HG03025 (cell line): ENCODE data around the gene DNAI4.
"Not testable (repeated sequence)": the region's sequence is repeated elsewhere in the genome, so short reads cannot be mapped to it uniquely, and the experiment has no call there.

Experiments used
- ATAC-seq: cut with Tn5 transposase; IDR thresholded peaks from one replicate; pipeline ENCODE4 v1.9.1; 2021; ENCODE audit warnings: mild to moderate bottlenecking, moderate library complexity; ENCODE audit not compliant: unreplicated experiment, low FRiP score

The DNAI4 gene

DNA sequence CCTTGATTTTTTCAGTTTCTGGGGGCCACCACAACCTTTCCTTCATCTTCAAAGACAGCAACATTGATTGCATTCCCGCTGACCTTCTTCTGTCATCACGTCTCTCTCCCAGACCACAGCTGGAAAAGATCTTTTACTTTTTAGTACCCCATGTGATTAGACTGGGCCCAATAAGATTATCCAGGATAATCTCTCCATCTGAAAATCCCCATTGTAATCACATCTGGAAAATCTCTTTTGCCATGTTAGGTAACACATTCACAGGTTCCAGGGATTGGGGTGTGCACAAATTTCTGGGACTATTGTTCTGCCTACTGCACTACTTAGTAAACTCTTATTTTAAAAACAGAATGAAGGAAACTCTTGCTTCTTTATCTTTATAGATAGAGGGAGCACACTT lies 76.5 kb downstream of the DNAI4 start:
- ATAC-seq: no peak

GRCh38 chr1:66840929-66841328 lies 83.7 kb downstream of the DNAI4 start:
- ATAC-seq: no peak

DNA sequence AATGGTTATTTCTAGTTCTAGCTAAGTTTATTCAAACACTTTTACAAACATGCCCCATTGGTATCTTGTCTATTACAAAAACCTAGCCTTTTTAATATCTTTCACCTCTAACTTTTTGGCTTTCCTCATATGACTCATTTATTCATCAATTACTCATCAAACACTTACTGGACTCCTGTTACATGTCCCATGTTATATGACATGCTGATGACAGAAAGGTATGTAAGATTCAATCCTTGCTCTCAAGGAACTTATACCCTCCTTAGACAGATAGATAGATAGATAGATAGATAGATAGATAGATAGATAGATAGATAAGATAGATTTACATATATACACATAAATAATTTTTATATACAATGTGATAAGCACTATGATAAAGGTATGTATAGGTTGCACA lies 89.7 kb downstream of the DNAI4 start:
- no peak for ATAC-seq

DNA sequence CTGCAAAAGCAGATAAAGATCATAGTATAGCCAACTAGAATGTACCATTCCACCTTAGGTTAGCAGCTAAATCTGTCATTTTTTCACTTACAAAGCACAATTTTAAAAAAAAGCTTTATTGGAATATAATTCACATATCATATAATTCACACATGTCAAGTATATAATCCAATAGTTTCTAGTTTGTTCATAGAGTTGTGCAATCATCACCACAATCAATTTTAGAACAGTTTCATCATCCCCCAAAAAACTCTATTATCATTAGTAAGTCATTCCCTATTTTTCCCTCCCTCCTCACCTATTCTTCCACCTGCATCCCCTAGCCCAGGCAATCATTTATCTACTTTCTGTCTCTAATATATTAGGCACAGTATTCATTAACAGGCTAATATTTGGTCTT lies 91.5 kb downstream of the DNAI4 start:
- no peak for ATAC-seq

- no peak for ATAC-seq
Observed at GRCh38 chr1:66831529-66832239, 93.0 kb downstream of the DNAI4 start.

- no peak for ATAC-seq
Observed at GRCh38 chr1:66824771-66825170, 99.9 kb downstream of the DNAI4 start.

GRCh38 chr1:66809736-66810326 lies 114.8 kb downstream of the DNAI4 start:
- ATAC-seq: no peak

DNA sequence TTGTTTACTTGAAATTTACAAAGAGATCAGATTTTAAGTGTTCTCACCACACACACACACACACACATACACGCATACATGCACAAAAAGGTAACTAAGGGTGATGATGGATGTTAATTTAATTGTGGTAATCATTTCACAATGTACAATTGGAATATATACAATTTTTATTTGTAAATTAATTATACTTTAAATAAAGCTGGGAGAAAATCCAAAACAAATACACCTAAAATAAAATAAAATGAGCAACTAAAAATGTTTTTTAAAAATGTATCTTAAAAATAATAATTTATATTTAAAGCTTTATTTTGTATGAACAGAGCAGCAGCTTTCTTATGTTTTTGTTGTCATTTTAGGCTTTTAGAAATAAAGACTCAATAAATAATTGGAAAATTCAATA lies 115.4 kb downstream of the DNAI4 start:
- no peak for ATAC-seq

DNA sequence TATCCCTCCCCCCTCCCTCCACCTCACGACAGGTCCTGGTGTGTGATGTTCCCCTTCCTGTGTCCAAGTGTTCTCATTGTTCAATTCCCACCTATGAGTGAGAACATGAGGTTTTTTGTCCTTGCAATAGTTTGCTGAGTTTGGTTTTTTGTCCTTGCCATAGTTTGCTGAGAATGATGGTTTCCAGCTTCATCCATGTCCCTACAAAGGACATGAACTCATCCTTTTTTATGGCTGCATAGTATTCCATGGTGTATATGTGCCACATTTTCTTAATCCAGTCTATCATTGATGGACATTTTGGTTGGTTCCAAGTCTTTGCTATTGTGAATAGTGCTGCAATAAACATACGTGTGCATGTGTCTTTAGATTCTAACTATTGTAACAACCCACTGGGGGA lies 128.8 kb downstream of the DNAI4 start:
- not testable (repeated sequence) for ATAC-seq

- no peak for ATAC-seq
Observed at GRCh38 chr1:66791621-66792610, 132.7 kb downstream of the DNAI4 start.

DNA sequence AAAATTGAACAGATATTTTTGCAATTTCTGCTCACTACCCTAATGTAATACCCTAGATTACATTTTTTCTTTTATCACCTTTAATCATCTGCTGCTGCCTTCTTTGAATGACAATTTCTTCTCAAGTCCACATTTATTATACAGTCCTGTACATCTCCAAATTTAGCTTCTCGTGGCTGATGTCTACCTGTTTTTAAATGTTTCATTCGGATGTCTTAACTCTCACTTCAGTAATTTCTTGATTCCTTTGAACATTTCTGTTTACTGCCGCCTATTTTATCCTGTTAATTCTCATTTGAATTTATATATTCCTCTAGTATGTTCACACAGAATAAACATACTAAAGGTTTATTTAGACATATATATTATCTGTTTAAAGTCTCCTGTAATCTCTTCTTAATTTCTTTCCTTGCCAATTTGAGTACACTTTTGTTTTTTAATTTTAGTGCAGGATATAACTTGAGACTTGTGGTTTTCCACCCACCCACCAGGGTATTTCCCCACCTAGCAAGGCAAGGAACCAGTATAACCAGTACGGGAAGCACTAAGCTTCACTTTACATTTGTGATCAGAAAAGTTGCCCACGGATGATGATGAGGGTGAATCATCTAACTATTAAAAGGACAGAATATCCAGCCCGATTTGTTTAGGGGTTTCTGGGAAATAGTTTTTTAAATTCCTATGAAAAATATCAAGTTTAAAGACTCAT lies 136.3 kb downstream of the DNAI4 start:
- ATAC-seq: peak; percentile 63

GRCh38 chr1:66787641-66788040 lies 137.0 kb downstream of the DNAI4 start:
- no peak for ATAC-seq

GRCh38 chr1:66785800-66786199 lies 138.9 kb downstream of the DNAI4 start:
- not testable (repeated sequence) for ATAC-seq

DNA sequence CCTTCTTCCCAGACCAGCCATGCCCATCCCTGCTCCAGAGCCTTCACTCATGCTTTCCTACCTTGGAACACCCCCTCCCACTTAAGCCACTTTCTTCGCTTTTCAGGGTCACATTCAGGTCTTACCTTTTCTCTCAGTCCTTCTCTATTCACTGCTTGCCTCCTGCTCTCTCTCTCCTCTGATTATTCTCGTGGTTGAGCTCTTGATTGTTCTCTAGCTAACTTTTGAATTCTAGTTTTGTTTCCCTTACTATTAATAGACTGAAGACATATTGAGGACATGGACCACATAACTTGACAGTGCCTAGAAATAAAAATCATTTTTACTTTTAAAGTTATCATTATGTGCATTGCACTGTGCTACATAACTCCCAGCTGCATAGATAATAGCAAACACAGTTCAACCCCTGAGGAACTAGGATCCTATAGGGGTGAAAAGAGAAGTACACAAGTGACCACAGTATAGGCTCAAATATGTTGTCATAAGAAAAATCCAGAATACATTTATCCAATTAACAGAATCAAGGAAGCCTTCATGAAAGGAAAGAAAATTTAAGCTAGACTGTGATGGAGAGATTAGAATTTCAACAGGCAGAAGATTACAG lies 145.1 kb downstream of the DNAI4 start:
- no peak for ATAC-seq

DNA sequence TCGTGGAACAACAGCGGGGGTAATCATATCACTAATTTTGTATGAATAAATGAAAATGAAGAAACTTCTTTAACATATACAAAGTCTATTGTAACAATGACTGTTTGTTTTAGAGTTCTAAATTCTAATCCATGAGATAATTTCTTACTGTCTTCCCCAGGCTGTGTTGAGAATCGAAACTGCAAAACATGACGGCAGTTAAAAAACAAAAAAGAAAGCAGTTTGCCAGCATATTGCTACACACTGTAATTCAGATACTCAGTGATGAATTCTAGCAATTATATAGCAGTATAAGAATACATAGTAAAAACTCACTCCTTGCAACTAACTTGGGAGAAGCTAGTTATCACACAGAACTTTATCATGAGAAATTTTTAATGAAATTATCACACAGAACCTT lies 145.7 kb downstream of the DNAI4 start:
- ATAC-seq: no peak

- ATAC-seq: no peak
Observed at GRCh38 chr1:66778266-66778665, 146.4 kb downstream of the DNAI4 start.

DNA sequence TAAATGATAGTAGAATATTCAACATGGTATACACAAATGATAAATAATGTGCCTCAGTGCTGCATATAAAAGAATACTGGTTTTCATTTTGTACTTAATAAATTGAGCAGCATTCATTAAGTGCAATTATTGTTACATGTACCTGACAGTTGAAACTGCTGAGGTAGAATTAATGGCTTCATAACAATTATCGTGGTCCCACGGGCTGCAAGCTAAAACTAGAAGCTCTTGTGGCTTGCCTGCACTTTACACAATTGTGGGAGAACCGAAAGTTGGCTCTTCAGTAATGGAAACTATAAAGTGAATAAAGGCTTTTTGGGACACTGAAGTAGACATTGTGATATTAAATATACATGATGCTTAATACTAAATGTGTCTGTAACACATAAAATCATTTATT lies 146.8 kb downstream of the DNAI4 start:
- no peak for ATAC-seq

- ATAC-seq: no peak
Observed at GRCh38 chr1:66775646-66776045, 149.0 kb downstream of the DNAI4 start.

- ATAC-seq: no peak
Observed at GRCh38 chr1:66774438-66774837, 150.2 kb downstream of the DNAI4 start.

DNA sequence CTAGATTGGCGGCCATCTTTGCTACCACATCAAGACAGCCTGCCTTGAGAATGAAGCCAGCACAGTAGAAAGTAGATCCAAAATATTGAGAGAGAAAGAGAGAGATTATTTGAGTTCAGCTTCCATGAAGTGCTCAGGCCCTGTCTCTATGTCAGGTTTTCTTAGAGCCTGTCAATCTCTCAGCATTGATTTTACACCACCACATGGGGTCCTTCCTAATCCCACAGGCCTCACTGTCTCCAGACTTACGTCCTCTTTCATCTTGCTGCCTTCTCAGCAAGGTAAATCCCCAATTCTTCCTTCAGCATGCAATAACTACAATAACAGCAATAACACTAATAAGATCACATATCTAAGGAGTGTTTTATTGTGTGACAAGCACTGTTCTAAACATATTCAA lies 151.4 kb downstream of the DNAI4 start:
- no peak for ATAC-seq
